ENCODE measurements around the gene GABPB2. TPM values are rescaled to one million over a fixed set of nuclear protein-coding genes. Genes with fewer than 3 reads are reported as not detected.
A peak's percentile ranks its signal among the peaks of the same experiment; 100 is the strongest.

The GABPB2 gene
- total RNA-seq, 4 donors from 2014 or later, result 7.9 to 32.2 (median 15.8) TPM

DNA sequence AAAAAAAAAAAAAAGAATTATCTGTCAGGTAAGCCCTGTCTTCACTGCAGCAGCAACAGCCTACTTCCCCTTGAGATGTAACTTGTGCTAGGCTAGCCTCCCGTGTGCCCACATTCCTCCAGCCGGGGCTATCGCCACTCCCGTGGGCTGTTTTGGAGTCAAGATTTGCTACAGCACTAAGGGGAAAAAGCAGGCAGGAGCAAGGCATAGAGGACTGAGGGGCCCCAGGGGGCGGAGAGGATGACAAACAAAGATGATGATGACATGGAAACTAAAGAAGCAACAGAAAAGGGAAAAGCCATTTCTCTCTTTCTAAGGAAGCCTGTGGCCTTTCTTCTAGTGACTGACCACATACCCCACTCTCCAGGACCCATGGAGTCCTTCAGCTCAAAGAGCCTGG lies 87.8 kb downstream of the GABPB2 start:
- Histone ChIP-seq H3K4me1 (peaks cover 0 to 7% (median 0%) of the 10 kb centered on the region in 4 donors), H3K36me3 (peaks cover 0 to 30% (median 0%) of the 10 kb centered on the region in 3 donors), H3K27ac (peak overlapping the region in 1 of 4 donors; percentile 79), H3K9me3 (no peaks in the 10 kb centered on the region), H3K27me3 (no peaks in the 10 kb centered on the region), H3K4me3 (peak overlapping the region in 1 of 4 donors; percentile 45)
- TF ChIP-seq POLR2A (IDR thresholded peaks at IDR 0.05), result no peak
- TF ChIP-seq, protein P1, sequence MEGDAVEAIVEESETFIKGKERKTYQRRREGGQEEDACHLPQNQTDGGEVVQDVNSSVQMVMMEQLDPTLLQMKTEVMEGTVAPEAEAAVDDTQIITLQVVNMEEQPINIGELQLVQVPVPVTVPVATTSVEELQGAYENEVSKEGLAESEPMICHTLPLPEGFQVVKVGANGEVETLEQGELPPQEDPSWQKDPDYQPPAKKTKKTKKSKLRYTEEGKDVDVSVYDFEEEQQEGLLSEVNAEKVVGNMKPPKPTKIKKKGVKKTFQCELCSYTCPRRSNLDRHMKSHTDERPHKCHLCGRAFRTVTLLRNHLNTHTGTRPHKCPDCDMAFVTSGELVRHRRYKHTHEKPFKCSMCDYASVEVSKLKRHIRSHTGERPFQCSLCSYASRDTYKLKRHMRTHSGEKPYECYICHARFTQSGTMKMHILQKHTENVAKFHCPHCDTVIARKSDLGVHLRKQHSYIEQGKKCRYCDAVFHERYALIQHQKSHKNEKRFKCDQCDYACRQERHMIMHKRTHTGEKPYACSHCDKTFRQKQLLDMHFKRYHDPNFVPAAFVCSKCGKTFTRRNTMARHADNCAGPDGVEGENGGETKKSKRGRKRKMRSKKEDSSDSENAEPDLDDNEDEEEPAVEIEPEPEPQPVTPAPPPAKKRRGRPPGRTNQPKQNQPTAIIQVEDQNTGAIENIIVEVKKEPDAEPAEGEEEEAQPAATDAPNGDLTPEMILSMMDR (IDR thresholded peaks at IDR 0.05), result no peak
- DNase-seq, result no peak

DNA sequence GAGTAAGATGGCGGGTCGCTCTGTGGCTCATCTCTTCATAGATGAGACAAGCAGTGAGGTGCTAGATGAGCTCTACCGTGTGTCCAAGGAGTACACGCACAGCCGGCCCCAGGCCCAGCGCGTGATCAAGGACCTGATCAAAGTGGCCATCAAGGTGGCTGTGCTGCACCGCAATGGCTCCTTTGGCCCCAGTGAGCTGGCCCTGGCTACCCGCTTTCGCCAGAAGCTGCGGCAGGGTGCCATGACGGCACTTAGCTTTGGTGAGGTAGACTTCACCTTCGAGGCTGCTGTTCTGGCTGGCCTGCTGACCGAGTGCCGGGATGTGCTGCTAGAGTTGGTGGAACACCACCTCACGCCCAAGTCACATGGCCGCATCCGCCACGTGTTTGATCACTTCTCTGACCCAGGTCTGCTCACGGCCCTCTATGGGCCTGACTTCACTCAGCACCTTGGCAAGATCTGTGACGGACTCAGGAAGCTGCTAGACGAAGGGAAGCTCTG lies 88.2 kb downstream of the GABPB2 start:
- no peaks in the 10 kb centered on the region for H3K27me3 ChIP-seq
- TF ChIP-seq, protein P1 (IDR thresholded peaks at IDR 0.05), result no peak
- TF ChIP-seq POLR2A (IDR thresholded peaks at IDR 0.05), result no peak
- no peaks in the 10 kb centered on the region for H3K9me3 ChIP-seq
- DNase-seq, result no peak
- H3K4me3 ChIP-seq, result no peak overlapping the region
- peaks cover 0 to 7% (median 0%) of the 10 kb centered on the region in 4 donors for H3K4me1 ChIP-seq
- peak overlapping the region in 2 of 4 donors; percentile 22 to 47 for H3K27ac ChIP-seq
- peaks cover 0 to 30% (median 0%) of the 10 kb centered on the region in 3 donors for H3K36me3 ChIP-seq

- Histone ChIP-seq H3K4me3 (no peak overlapping the region), H3K27me3 (no peaks in the 10 kb centered on the region), H3K27ac (no peak overlapping the region), H3K36me3 (peaks cover 0 to 30% (median 0%) of the 10 kb centered on the region in 3 donors), H3K9me3 (no peaks in the 10 kb centered on the region), H3K4me1 (peaks cover 0 to 10% (median 0%) of the 10 kb centered on the region in 4 donors)
- no peak for DNase-seq
- TF ChIP-seq POLR2A (IDR thresholded peaks at IDR 0.05), result no peak
Measured at GRCh38 chr1:151159373-151159772, 88.8 kb downstream of the GABPB2 start.

DNA sequence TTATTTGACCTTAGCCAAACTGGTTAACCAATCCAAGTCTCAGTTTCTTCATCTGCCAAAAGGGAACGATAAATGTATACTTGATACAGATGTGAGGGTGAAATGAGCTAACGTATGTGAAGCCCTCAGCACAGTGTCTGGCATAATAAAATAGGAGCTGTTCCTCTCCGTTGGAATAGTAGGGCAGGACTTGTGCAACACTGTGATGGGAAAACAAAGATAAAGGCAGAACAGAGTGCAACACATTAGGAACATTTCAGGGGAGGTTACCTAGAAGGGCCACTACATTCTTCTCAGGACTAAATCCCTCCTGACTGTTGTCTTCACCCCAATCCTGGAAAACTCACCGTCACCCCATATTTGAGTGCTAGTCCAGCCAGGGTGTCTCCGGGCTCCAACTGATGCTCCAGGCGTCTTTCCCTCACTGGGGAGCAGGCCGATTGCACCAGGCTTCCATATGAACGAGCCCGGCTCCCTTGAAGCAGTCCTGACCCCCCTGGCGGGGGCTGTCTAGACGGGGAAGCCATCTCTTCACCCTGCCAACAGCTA lies 94.2 kb downstream of the GABPB2 start:
- Histone ChIP-seq H3K4me1 (peaks cover 0 to 19% (median 8%) of the 10 kb centered on the region in 4 donors), H3K36me3 (peaks cover 0 to 33% (median 0%) of the 10 kb centered on the region in 3 donors), H3K27me3 (no peaks in the 10 kb centered on the region), H3K27ac (peak overlapping the region; percentile 79 to 84 (median 82)), H3K4me3 (peak overlapping the region; percentile 74 to 88 (median 77)), H3K9me3 (no peaks in the 10 kb centered on the region)
- no peak for DNase-seq
- no peak for TF ChIP-seq POLR2A (IDR thresholded peaks at IDR 0.05)
- TF ChIP-seq, protein P1 (IDR thresholded peaks at IDR 0.05), result no peak

DNA sequence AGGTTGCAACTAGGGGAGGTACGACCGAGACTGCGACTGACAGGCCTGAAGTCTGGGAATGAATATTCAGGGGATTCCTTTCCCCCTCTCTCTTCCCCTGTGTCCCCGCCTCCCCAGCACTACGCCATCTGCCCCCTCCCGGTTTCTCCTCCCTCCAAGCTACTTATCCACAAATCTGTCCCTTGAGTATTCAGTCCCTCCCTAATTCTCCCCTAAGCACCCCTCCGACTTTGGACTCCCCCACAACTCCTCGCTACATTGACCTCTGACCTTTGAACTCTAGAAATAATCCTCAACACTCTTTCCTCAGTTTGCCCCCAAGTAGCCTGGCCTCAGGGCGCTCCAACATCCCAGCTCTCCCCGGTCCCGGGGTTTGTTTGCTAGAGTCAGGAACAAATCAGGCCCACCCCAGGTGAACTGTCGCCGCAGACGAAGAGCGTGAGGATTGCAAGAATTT lies 94.7 kb downstream of the GABPB2 start:
- peak overlapping the region; percentile 74 to 88 (median 77) for H3K4me3 ChIP-seq
- H3K27ac ChIP-seq, result peak overlapping the region; percentile 79 to 84 (median 82)
- peaks cover 0 to 19% (median 8%) of the 10 kb centered on the region in 4 donors for H3K4me1 ChIP-seq
- no peaks in the 10 kb centered on the region for H3K27me3 ChIP-seq
- TF ChIP-seq POLR2A (IDR thresholded peaks at IDR 0.05), result no peak
- TF ChIP-seq, protein P1 (IDR thresholded peaks at IDR 0.05), result no peak
- H3K36me3 ChIP-seq, result peaks cover 0 to 36% (median 0%) of the 10 kb centered on the region in 3 donors
- H3K9me3 ChIP-seq, result no peaks in the 10 kb centered on the region
- DNase-seq, result peak in 2 of 3 donors; percentile 59 to 61
